Stimulated activated CD4-positive, alpha-beta T cell treated with anti-CD3 and anti-CD28 coated beads, Interleukin-4, amount 100 ng/mL, for 24 hours (primary cell): ENCODE measurements around the gene DNAH5.

ENCODE experiments used
- DNase-seq: peaks from one replicate; pipeline ENCODE4 v3.0.0-alpha.2; 2020

Gene DNAH5

DNA sequence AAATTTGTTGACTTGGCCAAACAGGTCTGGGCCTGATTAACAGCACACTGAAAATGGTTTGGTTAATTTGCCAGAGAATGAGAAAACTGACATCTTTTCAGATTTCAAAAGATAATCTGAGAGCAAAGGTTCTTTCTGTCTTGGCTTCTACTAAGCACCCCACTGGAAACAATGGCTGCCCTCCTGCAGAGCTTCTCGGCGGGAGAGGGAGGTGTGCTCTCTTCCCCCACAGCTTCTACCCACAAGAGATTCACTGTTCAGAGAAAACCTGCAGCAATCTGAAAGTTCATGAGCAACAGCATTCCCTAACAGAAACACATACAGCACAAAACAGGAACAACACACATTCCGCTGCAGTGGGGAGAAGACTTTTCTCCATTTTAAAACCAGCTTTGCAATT lies 3.0 kb downstream of the DNAH5 start:
- no peak for DNase-seq

GRCh38 chr5:13939638-13940037 lies 4.8 kb downstream of the DNAH5 start:
- no peak for DNase-seq

GRCh38 chr5:13934921-13935320 lies 9.6 kb downstream of the DNAH5 start:
- DNase-seq: no peak

- DNase-seq: no peak
Measured at GRCh38 chr5:13934125-13934524, 10.4 kb downstream of the DNAH5 start.

- no peak for DNase-seq
Measured at GRCh38 chr5:13932561-13932960, 11.9 kb downstream of the DNAH5 start.

- no peak for DNase-seq
Measured at GRCh38 chr5:13932011-13932410, 12.5 kb downstream of the DNAH5 start.

- no peak for DNase-seq
Measured at GRCh38 chr5:13930541-13931171, 13.8 kb downstream of the DNAH5 start.

DNA sequence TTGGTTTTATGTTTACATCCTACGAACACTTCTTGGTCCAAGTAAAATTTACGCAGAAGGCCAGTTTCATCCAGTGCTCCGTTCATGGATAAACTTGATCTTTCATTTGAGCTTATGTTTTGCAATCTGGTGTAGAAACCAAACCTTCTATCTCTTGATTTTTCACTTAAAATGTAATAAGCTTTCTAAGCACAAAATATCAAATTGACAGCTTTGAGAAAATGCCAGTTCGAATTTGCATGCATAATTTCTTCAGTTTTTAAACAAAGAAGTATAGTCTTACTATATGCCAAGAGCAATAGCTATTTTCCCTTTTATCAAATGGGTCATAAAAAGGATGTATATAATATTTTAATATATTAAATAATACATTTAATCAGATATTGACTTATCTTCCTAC lies 17.8 kb downstream of the DNAH5 start:
- no peak for DNase-seq

DNA sequence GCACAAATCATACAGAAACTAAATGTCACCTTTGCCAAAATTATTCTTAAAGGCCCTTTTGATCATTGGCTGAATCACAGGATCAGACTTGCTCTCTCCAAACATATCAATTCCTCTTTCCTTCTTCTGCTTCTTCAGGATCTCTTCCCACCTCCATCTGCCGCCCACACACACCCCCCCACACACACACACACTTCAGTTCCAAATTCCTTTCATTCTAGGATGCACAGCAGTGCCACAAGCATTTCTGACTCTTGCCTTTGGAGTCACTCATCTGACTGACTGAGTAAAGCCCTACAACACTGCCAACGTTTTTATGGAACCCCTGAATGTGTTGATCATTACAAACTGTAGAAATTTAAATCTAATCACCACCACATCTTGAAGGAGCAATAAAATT lies 22.9 kb downstream of the DNAH5 start:
- no peak for DNase-seq

DNA sequence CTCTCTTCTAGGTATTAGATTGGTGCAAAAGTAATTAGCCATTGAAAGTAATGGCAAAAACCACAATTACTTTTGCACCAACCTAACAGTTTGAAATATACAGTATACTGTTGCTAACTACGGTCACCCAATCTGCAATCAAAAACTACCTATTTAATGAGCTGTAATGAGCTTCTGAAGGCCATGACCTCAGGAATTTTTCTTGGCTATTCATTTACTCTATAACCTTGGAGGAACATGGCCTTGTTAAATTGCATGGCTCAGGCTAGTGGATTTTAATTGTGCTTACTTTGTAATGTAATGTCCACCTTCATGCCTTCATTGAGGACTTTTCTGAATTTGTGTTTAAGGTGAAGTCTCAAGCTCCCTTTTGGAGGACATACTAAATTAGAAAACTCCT lies 24.7 kb downstream of the DNAH5 start:
- no peak for DNase-seq

- DNase-seq: no peak
Measured at GRCh38 chr5:13919087-13919486, 25.4 kb downstream of the DNAH5 start.

- no peak for DNase-seq
Measured at GRCh38 chr5:13917061-13917460, 27.4 kb downstream of the DNAH5 start.

DNA sequence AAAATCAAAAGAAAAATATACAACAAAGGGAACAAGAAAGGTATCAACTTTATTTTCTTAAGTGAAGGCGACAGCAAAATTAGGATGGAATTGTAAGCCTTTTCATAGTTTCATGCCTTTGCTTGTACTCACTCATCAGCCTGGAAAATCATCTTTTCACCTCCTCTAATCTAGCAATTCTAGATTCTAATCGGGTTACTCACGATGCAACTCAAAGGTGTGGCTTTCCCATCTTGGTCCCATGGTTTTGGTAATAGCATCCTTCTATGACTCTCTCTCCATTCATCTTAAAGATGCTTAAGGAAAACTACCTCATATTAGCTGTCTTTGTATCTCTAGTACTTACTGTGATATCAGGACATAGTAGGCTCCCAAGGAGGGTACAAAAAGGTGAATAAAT lies 30.5 kb downstream of the DNAH5 start:
- DNase-seq: no peak

- no peak for DNase-seq
Measured at GRCh38 chr5:13910637-13911288, 33.7 kb downstream of the DNAH5 start.

DNA sequence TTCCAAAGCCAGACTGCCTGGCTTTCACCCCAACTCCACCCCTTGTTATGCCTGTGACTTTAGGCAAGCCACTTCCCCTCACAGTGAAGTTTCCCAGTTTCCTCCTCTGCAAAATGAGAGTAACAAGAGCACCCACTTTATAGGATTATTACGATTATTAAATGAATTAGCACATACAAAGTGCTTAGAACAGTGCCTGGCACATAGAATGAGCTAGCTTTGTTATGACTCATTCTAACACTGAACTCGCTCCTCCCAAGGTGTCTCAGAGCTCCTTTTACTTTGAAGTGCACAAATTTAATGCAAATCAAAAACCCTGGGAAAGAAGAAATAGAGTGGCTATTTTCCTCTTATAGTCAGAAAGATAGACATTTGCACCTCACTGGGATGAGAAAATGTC lies 34.3 kb downstream of the DNAH5 start:
- no peak for DNase-seq

DNA sequence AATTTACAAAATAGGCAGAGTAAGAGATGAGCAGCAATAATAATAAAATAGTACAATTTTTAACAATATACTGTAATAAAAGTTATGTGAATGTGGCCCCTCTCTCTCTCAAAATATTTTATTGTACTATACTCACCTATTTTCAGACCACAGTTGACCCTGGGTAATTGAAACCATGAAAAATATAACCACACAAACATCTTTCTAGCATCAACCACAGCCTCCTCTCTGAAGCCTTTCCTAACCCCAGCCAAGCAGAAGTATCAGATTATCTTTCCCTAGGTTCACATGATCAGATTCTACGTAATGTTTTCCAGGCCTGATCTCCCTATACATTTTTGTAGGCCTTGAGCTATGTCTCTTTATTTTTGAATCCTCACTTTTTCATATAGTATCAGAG lies 35.2 kb downstream of the DNAH5 start:
- no peak for DNase-seq

DNA sequence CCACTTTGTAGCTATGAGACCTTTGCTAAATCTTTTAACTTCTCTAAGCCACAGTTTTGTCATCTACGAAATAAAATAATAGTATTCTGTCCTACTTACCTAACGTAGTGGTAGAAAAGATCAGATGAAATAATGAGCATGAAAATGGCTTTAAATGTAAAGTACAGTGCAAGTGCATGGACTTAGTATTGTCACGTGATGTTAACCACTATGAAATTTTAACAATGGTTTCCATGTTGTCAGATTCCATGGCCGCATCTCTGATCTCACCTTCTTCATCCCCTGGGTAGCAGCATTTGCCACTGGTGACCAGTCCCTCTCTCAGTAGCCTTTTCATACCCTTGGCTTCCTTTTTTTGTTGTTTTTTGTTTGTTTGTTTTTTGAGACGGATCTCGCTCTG lies 45.9 kb downstream of the DNAH5 start:
- DNase-seq: no peak

DNA sequence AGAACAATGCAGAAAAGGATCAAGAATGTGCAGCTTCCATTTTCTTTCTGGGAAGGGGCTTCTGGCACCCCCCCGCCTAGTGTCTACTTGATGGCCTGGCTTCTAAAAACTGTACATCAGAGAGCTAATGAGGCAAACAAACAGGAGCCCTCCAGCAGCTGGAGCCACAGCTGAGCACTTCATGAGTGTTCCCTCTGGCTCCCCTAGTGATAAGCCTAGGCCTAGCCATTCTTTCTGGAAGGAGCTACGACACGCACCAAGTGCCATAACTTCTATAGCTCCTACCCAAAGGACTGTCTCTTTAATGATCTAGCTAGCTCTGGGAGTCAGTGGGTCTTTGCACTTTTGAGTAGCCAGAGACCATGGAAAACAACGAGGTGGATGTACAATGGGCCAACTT lies 66.1 kb downstream of the DNAH5 start:
- no peak for DNase-seq

DNA sequence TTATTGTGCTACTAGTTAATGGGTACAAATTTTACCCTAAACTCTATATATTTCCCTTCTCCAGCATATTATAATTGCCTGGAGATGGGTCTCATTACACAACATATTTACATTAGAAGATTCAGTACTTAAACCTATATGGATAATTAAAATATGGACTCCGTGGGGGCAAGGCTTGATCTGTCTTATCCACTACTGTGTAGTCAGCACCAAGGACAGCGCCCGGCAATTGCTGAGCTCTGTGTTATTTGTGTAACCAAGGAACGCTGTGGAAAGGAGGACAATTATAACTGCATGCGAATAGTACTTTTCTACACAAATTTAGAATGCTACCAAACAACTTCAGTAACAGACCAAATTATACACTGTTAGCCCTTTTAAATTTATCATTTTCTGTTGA lies 77.7 kb downstream of the DNAH5 start:
- DNase-seq: no peak

DNA sequence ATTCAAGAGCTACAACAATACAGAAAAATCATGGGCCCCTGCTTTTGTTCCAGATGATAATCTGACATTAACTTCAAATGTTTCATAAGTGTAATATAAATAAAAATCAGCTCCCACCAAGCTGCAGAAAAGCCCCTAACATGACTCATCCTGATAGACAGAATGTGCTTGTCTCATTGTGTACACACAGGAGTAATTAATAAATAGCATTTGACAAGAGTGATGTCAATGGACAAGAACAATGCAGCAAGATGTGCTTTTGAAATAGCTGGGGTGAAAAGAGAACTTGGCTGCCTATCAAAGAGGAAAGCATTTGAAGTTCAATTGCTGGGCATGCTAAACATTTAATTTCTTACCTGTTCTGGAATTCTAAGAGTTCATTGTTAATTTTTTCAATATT lies 79.2 kb downstream of the DNAH5 start:
- DNase-seq: no peak

GRCh38 chr5:13860146-13860545 lies 84.3 kb downstream of the DNAH5 start:
- DNase-seq: no peak

DNA sequence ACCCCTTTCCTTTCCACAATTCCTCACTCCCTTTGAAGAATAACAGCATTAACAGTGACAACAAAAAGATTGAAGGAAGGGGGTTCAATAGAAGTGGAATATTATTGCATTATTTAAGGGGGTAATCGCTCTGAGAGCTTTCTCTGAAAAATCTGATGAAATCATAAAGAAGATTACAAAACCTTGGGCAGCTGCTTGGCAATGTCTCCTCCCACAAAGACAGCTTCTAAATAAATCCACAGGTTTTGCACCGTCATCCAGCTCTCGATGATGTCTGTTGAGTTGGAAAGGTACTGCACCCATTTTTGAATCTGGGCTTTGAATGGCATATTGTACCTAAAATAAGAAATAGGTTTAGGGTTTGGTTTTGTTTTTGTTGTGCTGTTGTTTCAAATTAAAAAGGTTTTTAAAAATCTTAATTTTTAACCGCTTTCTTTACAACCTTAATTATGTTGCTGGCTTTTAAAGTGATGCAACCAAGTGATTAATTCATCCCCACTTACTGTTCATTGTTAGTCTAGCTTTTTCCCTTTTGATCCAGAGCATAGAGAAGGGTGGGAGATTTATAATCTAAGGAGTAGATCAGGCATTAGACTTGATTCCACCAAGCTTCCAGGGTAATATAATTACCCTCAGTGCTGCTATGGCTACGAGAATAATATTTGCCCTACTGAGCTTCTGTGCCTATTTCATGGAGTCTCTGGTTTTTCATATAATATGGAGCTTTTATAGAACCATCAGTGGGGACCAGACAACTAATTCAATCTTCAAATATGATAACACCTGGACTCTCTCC lies 85.0 kb downstream of the DNAH5 start:
- DNase-seq: no peak

DNA sequence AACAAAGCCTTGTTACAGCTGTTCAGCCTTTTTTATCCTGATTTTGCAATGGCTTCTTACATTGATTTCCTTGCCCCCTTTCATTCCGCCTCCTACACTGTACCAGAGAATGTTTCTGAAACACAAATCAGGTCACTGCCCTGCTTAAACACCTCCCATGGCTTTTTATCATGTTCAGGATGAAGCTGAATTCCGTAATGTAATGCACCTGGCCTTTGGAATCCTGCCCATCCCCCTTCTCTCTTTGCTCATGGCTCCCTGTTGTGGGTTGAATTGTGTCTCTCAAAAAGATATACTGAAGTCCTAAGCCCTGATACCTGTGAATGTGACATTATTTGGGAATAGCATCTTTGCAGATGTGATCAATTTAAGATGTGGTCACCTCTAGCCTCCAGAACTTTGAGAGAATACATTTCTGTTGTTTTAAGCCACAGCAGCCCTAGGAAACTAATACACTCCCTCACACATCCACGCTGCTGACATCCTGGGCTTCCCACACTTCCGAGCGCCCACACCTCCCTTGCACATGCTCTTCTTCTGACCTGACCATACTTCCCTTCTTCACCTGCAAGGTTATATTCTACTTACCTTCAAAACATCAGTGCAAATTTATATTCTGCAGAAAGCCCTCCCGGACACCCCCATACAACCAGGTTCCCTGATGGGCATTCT lies 101.2 kb downstream of the DNAH5 start:
- DNase-seq: no peak

DNA sequence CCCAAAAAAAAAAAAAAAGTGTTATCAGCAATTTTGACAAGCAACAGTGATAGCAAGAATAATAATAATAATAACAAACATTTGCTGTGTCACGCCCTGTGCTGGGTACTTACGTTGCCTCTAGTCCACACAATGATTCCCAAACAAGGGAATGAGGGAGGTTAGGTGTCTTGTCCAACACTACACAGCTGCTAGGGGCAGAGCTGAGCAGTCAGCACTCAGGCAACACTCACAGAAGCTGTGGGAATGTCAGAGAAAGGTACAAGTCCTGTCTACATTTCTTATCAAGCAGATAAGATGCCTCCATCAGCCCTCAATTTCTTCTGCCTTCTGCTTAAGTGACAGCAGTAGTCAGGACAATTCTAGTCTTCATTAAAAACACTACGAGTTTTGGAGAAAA lies 111.0 kb downstream of the DNAH5 start:
- DNase-seq: no peak
